Right lobe of liver (tissue), 4 donors: Measurements from ENCODE around the gene ATXN10.

Experiments used
- CTCF ChIP-seq, 4 donors: fragments of 200-600 bp in 3 of 4; fragments of 450-650 bp in 1 of 4; IDR thresholded peaks; one replicate each; pipeline versions ENCODE4 v1.5.1 to v1.8.0; 2016 to 2022; ENCODE audit warnings: antibody characterized with exemption in 4 of 4, mild to moderate bottlenecking in 2 of 4
- POLR2A ChIP-seq: fragments of 450-650 bp; IDR thresholded peaks from one replicate; pipeline ENCODE4 v1.6.1; 2017; ENCODE audit warnings: antibody characterized with exemption, mild to moderate bottlenecking
- donor health status: DM: no; HTN: no; CAD: no.
- donor health status: DM: no; HTN: no; CAD: no.
- donor health status: DM: no; HTN: yes; CAD: no.

DNA sequence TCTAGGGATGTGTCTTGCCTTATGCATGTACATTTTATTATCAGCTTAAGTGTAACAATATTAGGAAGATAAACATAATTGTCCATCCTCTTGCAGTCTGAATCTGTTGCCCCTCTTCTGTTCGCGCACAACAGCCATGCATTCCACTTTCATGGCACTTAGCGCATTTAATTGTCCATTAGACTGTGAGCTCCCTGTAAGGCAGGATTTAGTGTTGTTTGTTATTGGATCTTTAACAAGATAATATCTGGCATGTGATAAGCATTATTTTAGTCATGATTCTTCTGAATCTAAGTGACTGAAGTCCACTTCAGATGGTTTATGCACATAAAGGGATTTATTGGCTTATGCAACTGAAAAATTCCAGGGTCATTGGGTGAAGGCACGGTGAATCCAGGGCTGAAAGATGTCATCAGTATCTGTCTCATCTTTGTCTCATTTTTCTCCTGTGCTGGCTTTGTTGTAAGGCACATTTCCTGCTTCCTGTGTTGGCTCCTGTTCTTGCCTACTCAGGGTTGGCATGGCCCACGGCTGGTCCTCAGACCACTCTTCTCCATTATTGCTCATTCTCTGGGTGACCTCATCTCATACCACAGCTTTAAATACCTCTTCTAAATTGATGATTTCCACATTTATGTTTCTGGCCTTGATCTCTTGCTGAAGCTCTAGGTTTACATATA, 37.6 kb downstream of the ATXN10 start:
- TF ChIP-seq CTCF (IDR thresholded peaks at IDR 0.05) (no peak), POLR2A (no peak)
